Naive B cell (primary cell): ENCODE data around the gene RSBN1L. TPM values are rescaled to one million over a fixed set of nuclear protein-coding genes. Genes with fewer than 3 reads are reported as not detected.
A peak's percentile ranks its signal among the peaks of the same experiment; 100 is the strongest.

Experiments
- ATAC-seq, 2 donors: fragments of 150-1000 bp; cut with Tn5 transposase; 2 replicates each; pipeline ENCODE4 v1.10.0; 2021; ENCODE audit warnings: low read depth in 2 of 2, mild to moderate bottlenecking in 2 of 2, moderate library complexity in 2 of 2
- DNase-seq: peaks from one replicate; pipeline ENCODE4 v3.0.0; 2022
- H3K27ac Mint-ChIP-seq, 6 donors: one replicate each; pipeline ENCODE4 v1.8.0; 2020 to 2022; ENCODE audit warnings: mild to moderate bottlenecking in 6 of 6, mixed read lengths in 6 of 6, moderate library complexity in 5 of 6, inconsistent platforms in 2 of 6
- H3K27me3 Mint-ChIP-seq, 3 donors: one replicate each; pipeline ENCODE4 v1.8.0; 2021 to 2022; ENCODE audit warnings: mixed read lengths in 3 of 3, mild to moderate bottlenecking in 1 of 3
- H3K36me3 Mint-ChIP-seq, 2 donors: one replicate each; pipeline ENCODE4 v1.8.0; 2020 to 2022; ENCODE audit warnings: mixed read lengths in 2 of 2, inconsistent platforms in 1 of 2, mild to moderate bottlenecking in 1 of 2
- H3K4me1 Mint-ChIP-seq, 3 donors: one replicate each; pipeline ENCODE4 v1.8.0; 2020 to 2022; ENCODE audit warnings: mixed read lengths in 3 of 3, inconsistent platforms in 1 of 3, mild to moderate bottlenecking in 1 of 3, moderate library complexity in 1 of 3
- H3K4me3 Mint-ChIP-seq, 8 donors: one replicate each; pipeline ENCODE4 v1.8.0; 2020 to 2022; ENCODE audit warnings: mild to moderate bottlenecking in 8 of 8, mixed read lengths in 8 of 8, moderate library complexity in 8 of 8, inconsistent platforms in 2 of 8
- H3K9me3 Mint-ChIP-seq, 7 donors: one replicate each; pipeline ENCODE4 v1.8.0; 2020 to 2022; ENCODE audit warnings: mixed read lengths in 7 of 7, mild to moderate bottlenecking in 5 of 7, inconsistent platforms in 2 of 7, moderate library complexity in 1 of 7
- polyA plus RNA-seq, 6 donors: library from polyadenylated mRNA; unstranded; fragments of 300-500 nt; fragmentation: Illumina TruSeq; gene quantifications; one replicate each; pipeline ENCODE4 v1.2.3, GENCODE V29; 2021; ENCODE audit warnings: low read depth in 6 of 6

Gene RSBN1L
- polyA plus RNA-seq, 6 donors from 2014 or later, result 4.8 to 10.1 (median 9.2) TPM

GRCh38 chr7:77746824-77747165 is 50.5 kb downstream of the RSBN1L start:
- ATAC-seq, result no peak
- no peak for DNase-seq
- no peaks in the 10 kb centered on the region for H3K9me3 Mint-ChIP-seq
- peaks cover 0 to 8% of the 10 kb centered on the region in 2 donors for H3K36me3 Mint-ChIP-seq
- peaks cover 25 to 40% (median 37%) of the 10 kb centered on the region in 3 donors for H3K4me1 Mint-ChIP-seq
- peak overlapping the region in 1 of 6 donors; percentile 2 for H3K27ac Mint-ChIP-seq
- H3K27me3 Mint-ChIP-seq, result no peaks in the 10 kb centered on the region
- no peak overlapping the region for H3K4me3 Mint-ChIP-seq

GRCh38 chr7:77747178-77747577 is 50.9 kb downstream of the RSBN1L start:
- H3K4me3 Mint-ChIP-seq, result no peak overlapping the region
- no peaks in the 10 kb centered on the region for H3K27me3 Mint-ChIP-seq
- DNase-seq, result no peak
- no peaks in the 10 kb centered on the region for H3K9me3 Mint-ChIP-seq
- peaks cover 0 to 8% of the 10 kb centered on the region in 2 donors for H3K36me3 Mint-ChIP-seq
- no peak for ATAC-seq
- H3K4me1 Mint-ChIP-seq, result peaks cover 27 to 42% (median 40%) of the 10 kb centered on the region in 3 donors
- H3K27ac Mint-ChIP-seq, result peak overlapping the region in 1 of 6 donors; percentile 58

DNA sequence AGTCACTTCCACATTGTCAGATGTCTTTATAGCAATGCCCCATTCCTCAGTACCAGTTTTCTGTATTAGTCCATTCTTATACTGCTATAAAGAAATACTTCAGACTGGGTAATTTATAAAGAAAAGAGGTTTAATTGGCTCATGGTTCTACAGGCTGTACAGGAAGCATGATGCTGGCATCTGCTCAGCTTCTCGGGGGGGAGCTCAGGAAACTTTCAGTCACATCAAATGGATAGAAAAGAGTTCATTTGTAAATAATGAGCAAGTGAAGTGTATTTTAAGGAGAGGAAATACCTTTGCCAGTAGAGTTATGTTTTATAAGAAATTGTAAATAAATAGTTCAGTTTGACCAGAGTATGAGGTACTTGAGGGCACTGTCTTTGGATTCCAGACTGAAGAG is 51.5 kb downstream of the RSBN1L start:
- H3K27ac Mint-ChIP-seq, result peak overlapping the region in 3 of 6 donors; percentile 58 to 88 (median 81)
- peaks cover 32 to 47% (median 45%) of the 10 kb centered on the region in 3 donors for H3K4me1 Mint-ChIP-seq
- no peaks in the 10 kb centered on the region for H3K9me3 Mint-ChIP-seq
- H3K27me3 Mint-ChIP-seq, result no peaks in the 10 kb centered on the region
- no peak overlapping the region for H3K4me3 Mint-ChIP-seq
- ATAC-seq (no peak), DNase-seq (no peak)
- H3K36me3 Mint-ChIP-seq, result peaks cover 0 to 8% of the 10 kb centered on the region in 2 donors

DNA sequence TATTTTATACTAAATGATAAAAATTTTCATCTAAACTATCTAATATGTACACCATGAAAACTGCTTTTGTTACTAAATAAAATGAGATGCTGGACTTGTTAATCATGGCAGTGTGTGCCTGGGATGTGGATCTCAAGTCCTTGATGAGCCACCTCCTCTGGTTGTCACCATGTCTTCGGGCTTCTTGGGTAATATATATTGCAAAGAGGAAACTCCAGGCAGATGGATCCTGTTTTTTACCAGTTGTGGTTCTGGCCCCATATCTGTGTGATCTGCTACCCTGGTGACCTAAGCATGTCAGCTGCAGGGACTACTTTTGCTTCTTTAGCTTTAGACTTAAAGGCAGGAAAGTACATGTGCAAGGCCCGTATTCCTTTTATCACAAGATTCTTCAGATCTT is 55.8 kb downstream of the RSBN1L start:
- H3K9me3 Mint-ChIP-seq, result no peaks in the 10 kb centered on the region
- H3K36me3 Mint-ChIP-seq, result peaks cover 0 to 8% of the 10 kb centered on the region in 2 donors
- H3K4me1 Mint-ChIP-seq, result peaks cover 37 to 44% (median 43%) of the 10 kb centered on the region in 3 donors
- H3K4me3 Mint-ChIP-seq, result no peak overlapping the region
- H3K27me3 Mint-ChIP-seq, result no peaks in the 10 kb centered on the region
- DNase-seq (no peak), ATAC-seq (peak in 1 of 2 donors; percentile 53)
- H3K27ac Mint-ChIP-seq, result peak overlapping the region in 3 of 6 donors; percentile 51 to 75 (median 54)

GRCh38 chr7:77753173-77753572 is 56.9 kb downstream of the RSBN1L start:
- ATAC-seq (no peak), DNase-seq (no peak)
- no peak overlapping the region for H3K4me3 Mint-ChIP-seq
- H3K36me3 Mint-ChIP-seq, result peaks cover 0 to 8% of the 10 kb centered on the region in 2 donors
- no peaks in the 10 kb centered on the region for H3K9me3 Mint-ChIP-seq
- no peaks in the 10 kb centered on the region for H3K27me3 Mint-ChIP-seq
- peak overlapping the region in 3 of 6 donors; percentile 36 to 51 (median 45) for H3K27ac Mint-ChIP-seq
- H3K4me1 Mint-ChIP-seq, result peaks cover 36 to 51% (median 48%) of the 10 kb centered on the region in 3 donors

DNA sequence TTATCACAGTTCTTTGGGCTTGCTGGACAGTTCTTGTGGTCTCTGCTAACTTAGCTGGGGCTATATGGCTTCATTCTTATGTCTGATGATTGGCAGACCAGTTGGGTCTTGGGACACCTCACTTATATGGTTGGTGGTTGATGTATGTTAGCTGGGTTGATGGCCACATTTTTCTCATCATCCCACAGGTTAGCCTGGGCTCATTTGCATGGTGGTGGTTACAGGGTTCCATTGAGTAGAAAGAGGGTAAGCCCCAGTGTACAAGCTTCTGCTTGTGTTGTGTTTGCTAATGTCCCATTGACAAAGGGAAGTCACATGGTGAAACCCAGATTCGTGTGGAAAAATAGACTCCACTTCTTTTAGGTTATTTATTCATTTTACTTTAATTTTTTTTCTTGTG is 61.3 kb downstream of the RSBN1L start:
- peaks cover 31 to 49% (median 38%) of the 10 kb centered on the region in 3 donors for H3K4me1 Mint-ChIP-seq
- H3K27me3 Mint-ChIP-seq, result no peaks in the 10 kb centered on the region
- no peak overlapping the region for H3K4me3 Mint-ChIP-seq
- DNase-seq (no peak), ATAC-seq (peak; percentile 81 to 83)
- no peaks in the 10 kb centered on the region for H3K36me3 Mint-ChIP-seq
- H3K27ac Mint-ChIP-seq, result peak overlapping the region in 4 of 6 donors; percentile 31 to 91 (median 44)
- no peaks in the 10 kb centered on the region for H3K9me3 Mint-ChIP-seq

DNA sequence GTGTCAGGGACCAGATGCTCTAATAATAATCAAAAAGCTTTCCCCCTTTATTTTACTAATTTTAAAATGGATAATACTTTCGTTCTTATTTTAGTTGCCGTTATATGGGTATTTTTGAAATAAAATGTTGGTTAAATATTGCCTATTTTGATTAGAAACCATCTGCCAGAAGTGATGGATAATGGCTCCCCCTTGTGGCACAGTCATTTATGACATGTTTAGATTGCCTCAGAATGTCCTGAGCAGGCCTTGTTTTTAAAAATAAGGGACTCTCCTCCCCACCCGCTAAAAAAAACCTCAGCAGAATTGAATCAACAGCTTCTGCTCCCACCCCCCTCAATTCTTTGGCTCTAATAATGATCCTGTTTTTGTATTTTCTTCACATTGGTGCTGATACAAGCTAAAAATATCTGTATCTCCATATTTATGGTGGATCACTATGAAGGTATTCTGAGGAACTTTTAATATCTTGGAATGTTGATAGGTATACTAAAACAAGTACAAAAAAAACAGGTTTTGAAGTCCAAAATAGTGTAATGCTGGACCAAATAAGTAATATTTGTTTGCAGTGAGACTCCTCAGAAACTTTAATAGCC is 63.1 kb downstream of the RSBN1L start:
- H3K36me3 Mint-ChIP-seq, result no peaks in the 10 kb centered on the region
- H3K4me3 Mint-ChIP-seq, result no peak overlapping the region
- peaks cover 34 to 52% (median 38%) of the 10 kb centered on the region in 3 donors for H3K4me1 Mint-ChIP-seq

GRCh38 chr7:77760809-77761453 is 64.7 kb downstream of the RSBN1L start:
- ATAC-seq (no peak), DNase-seq (no peak)
- H3K36me3 Mint-ChIP-seq, result peaks cover 0 to 4% of the 10 kb centered on the region in 2 donors
- peak overlapping the region in 3 of 8 donors; percentile 4 to 16 (median 13) for H3K4me3 Mint-ChIP-seq
- H3K4me1 Mint-ChIP-seq, result peaks cover 24 to 55% (median 41%) of the 10 kb centered on the region in 3 donors
- no peaks in the 10 kb centered on the region for H3K9me3 Mint-ChIP-seq
- no peaks in the 10 kb centered on the region for H3K27me3 Mint-ChIP-seq
- H3K27ac Mint-ChIP-seq, result peak overlapping the region; percentile 15 to 79 (median 60)

More for the DNA sequence above, 63.1 kb downstream of the RSBN1L start:
- H3K9me3 Mint-ChIP-seq, result no peaks in the 10 kb centered on the region
- H3K27ac Mint-ChIP-seq, result peak overlapping the region in 4 of 6 donors; percentile 0 to 70 (median 5)
- DNase-seq (peak; percentile 64), ATAC-seq (peak; percentile 70 to 71)
- no peaks in the 10 kb centered on the region for H3K27me3 Mint-ChIP-seq

DNA sequence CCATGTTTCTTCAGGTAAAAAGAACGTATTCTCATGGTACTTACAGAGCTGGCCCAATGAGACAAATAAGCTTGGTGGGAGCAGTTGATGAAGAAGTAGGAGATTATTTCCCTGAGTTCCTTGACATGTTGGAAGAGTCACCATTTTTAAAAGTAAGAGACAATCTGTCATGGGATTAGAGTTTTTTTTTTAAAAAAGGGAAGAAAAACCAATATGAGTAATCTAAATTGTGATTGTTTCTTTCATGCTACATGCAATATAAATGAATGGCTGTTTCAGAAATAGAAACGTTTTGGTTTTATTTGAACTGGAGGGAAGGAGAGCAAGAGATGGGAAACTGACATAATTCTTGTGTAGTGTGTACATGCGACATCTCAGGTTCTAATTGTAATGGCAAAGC is 69.2 kb downstream of the RSBN1L start:
- Mint-ChIP-seq H3K4me3 (no peak overlapping the region), H3K27ac (peak overlapping the region in 2 of 6 donors; percentile 11 to 64), H3K27me3 (no peaks in the 10 kb centered on the region), H3K36me3 (peaks cover 4 to 21% of the 10 kb centered on the region in 2 donors), H3K4me1 (peaks cover 24 to 32% (median 29%) of the 10 kb centered on the region in 3 donors), H3K9me3 (no peaks in the 10 kb centered on the region)
- DNase-seq (no peak), ATAC-seq (no peak)

DNA sequence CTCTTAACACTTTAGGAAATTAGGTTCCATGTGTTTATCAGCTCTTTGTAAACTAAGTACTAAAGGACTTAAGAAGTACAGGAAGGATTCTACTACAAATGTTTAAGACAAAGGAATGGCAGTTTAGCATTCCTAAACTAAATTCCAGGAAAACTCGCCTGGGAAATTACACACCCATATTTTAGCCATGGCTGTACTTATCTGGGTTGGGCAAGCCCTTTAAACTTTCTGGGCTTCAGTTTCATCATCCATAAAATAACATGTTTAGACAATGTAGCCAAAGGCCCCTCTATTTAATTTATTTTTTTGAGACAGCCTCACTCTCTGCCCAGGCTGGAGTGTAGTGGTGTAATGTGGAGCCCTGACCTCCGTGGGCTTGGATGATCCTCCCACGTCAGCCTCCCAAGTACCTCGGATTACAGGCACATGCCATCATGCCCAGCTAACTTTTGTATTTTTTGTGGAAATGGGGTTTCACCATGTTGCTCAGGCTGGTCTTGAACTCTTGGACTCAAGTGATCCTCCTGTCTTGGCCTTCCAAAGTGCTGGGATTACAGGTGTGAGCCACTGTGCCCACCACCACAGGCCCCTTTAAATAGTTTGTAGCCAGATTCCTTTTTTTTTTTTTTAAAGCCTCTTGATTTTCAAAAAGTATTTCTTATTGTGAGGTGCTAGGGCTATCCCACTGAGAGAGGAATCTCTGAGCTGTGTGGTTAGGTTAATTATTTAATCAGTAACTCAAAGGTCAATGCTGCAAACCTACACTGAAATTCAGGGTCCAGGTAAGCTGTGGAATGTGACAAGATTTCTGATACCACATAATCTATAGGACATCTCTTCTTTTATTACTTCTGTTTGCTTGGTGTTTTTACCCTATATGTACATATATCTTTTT is 69.9 kb downstream of the RSBN1L start:
- H3K4me1 Mint-ChIP-seq, result peaks cover 25 to 30% (median 28%) of the 10 kb centered on the region in 3 donors
- peak overlapping the region in 4 of 6 donors; percentile 10 to 86 (median 39) for H3K27ac Mint-ChIP-seq
- peaks cover 4 to 21% of the 10 kb centered on the region in 2 donors for H3K36me3 Mint-ChIP-seq
- H3K27me3 Mint-ChIP-seq, result no peaks in the 10 kb centered on the region
- DNase-seq, result no peak
- no peaks in the 10 kb centered on the region for H3K9me3 Mint-ChIP-seq
- ATAC-seq, result no peak
- no peak overlapping the region for H3K4me3 Mint-ChIP-seq

GRCh38 chr7:77766801-77767605 is 70.7 kb downstream of the RSBN1L start:
- no peak for DNase-seq
- H3K4me1 Mint-ChIP-seq, result peaks cover 23 to 26% (median 25%) of the 10 kb centered on the region in 3 donors
- ATAC-seq, result no peak
- peaks cover 5 to 21% of the 10 kb centered on the region in 2 donors for H3K36me3 Mint-ChIP-seq
- H3K27me3 Mint-ChIP-seq, result no peaks in the 10 kb centered on the region
- H3K9me3 Mint-ChIP-seq, result no peaks in the 10 kb centered on the region
- H3K27ac Mint-ChIP-seq, result peak overlapping the region in 4 of 6 donors; percentile 42 to 86 (median 66)
- no peak overlapping the region for H3K4me3 Mint-ChIP-seq

GRCh38 chr7:77770316-77770715 is 74.1 kb downstream of the RSBN1L start:
- H3K4me3 Mint-ChIP-seq, result no peak overlapping the region
- H3K4me1 Mint-ChIP-seq, result peaks cover 6 to 13% (median 11%) of the 10 kb centered on the region in 3 donors
- DNase-seq, result no peak
- no peaks in the 10 kb centered on the region for H3K27me3 Mint-ChIP-seq
- H3K36me3 Mint-ChIP-seq, result peaks cover 18 to 29% of the 10 kb centered on the region in 2 donors
- H3K9me3 Mint-ChIP-seq, result no peaks in the 10 kb centered on the region
- no peak for ATAC-seq
- H3K27ac Mint-ChIP-seq, result peak overlapping the region in 2 of 6 donors; percentile 32 to 77
